Esophagus (tissue), 2 donors: ENCODE measurements around the gene APLP2. TPM values are rescaled to one million over a fixed set of nuclear protein-coding genes. Genes with fewer than 3 reads are reported as not detected.
"Not testable (repeated sequence)": the region's sequence is repeated elsewhere in the genome, so short reads cannot be mapped to it uniquely, and the experiment has no call there.

Source experiments
- H3K27ac ChIP-seq, 2 donors: one replicate each; pipeline ENCODE4 v1.5.1; 2013; ENCODE audit warnings: low read depth in 2 of 2, mild to moderate bottlenecking in 2 of 2, inconsistent platforms in 1 of 2, low read length in 1 of 2, moderate library complexity in 1 of 2
- H3K27me3 ChIP-seq, 2 donors: one replicate each; pipeline ENCODE4 v1.6.1; 2013; ENCODE audit warnings: low read length in 2 of 2, control low read depth in 1 of 2, mild to moderate bottlenecking in 1 of 2; ENCODE audit not compliant: insufficient read depth in 2 of 2, control insufficient read depth in 1 of 2
- H3K36me3 ChIP-seq, 2 donors: one replicate each; pipeline ENCODE4 v1.6.1; 2013; ENCODE audit warnings: low read length in 1 of 2; ENCODE audit not compliant: control insufficient read depth in 2 of 2, insufficient read depth in 2 of 2
- H3K4me1 ChIP-seq, 2 donors: one replicate each; pipeline ENCODE4 v1.6.1; 2013; ENCODE audit warnings: low read length in 1 of 2; ENCODE audit not compliant: control insufficient read depth in 2 of 2, insufficient read depth in 2 of 2
- H3K4me3 ChIP-seq, 2 donors: one replicate each; pipeline ENCODE4 v1.5.1; 2013; ENCODE audit warnings: low read length in 2 of 2, mild to moderate bottlenecking in 2 of 2, low read depth in 1 of 2, moderate library complexity in 1 of 2
- H3K9me3 ChIP-seq, 2 donors: one replicate each; pipeline ENCODE4 v1.6.1; 2013; ENCODE audit warnings: mild to moderate bottlenecking in 2 of 2, low read depth in 1 of 2, low read length in 1 of 2, moderate library complexity in 1 of 2; ENCODE audit not compliant: control insufficient read depth in 2 of 2, insufficient read depth in 1 of 2
- WGBS, 2 donors: extraction: QIAGEN DNeasy Blood & Tissue Kit; methylation state at CpG; one replicate each; pipeline ENCODE4 v1.1.7; 2013; 5-methylcytosine and 5-hydroxymethylcytosine counted together
- polyA plus RNA-seq, 2 donors: library from polyadenylated mRNA; stranded (reverse); fragments of 200-250 nt; gene quantifications; one replicate each; pipeline ENCODE4 v1.2.3, GENCODE V29; 2013
- donor health status: healthy with polysubstance abuse.
- donor health status: Bipolar disorder and iron deficiency.

APLP2 gene
- polyA plus RNA-seq, 2 donors = 48.9 to 80.5 TPM

- Histone ChIP-seq H3K27me3 (no peaks in the 10 kb centered on the region), H3K27ac (peak overlapping the region in 1 of 2 donors; percentile 50), H3K4me3 (no peak overlapping the region), H3K9me3 (no peaks in the 10 kb centered on the region), H3K4me1 (peaks cover 7 to 15% of the 10 kb centered on the region in 2 donors), H3K36me3 (peaks cover 0 to 32% of the 10 kb centered on the region in 2 donors)
- 90% methylated on average over 26 to 32 of the region's 32 CpGs for WGBS, 2 donors
Observed at GRCh38 chr11:130189492-130190210, 120.0 kb downstream of the APLP2 start.

GRCh38 chr11:130190371-130190881, 120.7 kb downstream of the APLP2 start:
- Histone ChIP-seq H3K4me3 (no peak overlapping the region), H3K27ac (peak overlapping the region in 1 of 2 donors; percentile 50), H3K27me3 (no peaks in the 10 kb centered on the region), H3K4me1 (peaks cover 7 to 15% of the 10 kb centered on the region in 2 donors), H3K36me3 (peaks cover 0 to 35% of the 10 kb centered on the region in 2 donors), H3K9me3 (no peaks in the 10 kb centered on the region)
- WGBS, 2 donors = 87 to 93% methylated on average over 29 of the region's 29 CpGs

- no peak overlapping the region for H3K4me3 ChIP-seq
- peaks cover 7 to 15% of the 10 kb centered on the region in 2 donors for H3K4me1 ChIP-seq
- peaks cover 0 to 43% of the 10 kb centered on the region in 2 donors for H3K36me3 ChIP-seq
- H3K27ac ChIP-seq = no peak overlapping the region
- no peaks in the 10 kb centered on the region for H3K27me3 ChIP-seq
- WGBS, 2 donors = 87 to 90% methylated on average over 14 of the region's 14 CpGs
- H3K9me3 ChIP-seq = no peaks in the 10 kb centered on the region
Observed at GRCh38 chr11:130191896-130192295, 122.2 kb downstream of the APLP2 start.

GRCh38 chr11:130192845-130193267, 123.2 kb downstream of the APLP2 start:
- Histone ChIP-seq H3K9me3 (no peaks in the 10 kb centered on the region), H3K4me3 (no peak overlapping the region), H3K27ac (no peak overlapping the region), H3K36me3 (peaks cover 2 to 49% of the 10 kb centered on the region in 2 donors), H3K27me3 (no peaks in the 10 kb centered on the region), H3K4me1 (peaks cover under 1 to 13% of the 10 kb centered on the region in 2 donors)
- 72 to 81% methylated on average over 4 of the region's 4 CpGs for WGBS, 2 donors

GRCh38 chr11:130193551-130193950, 123.9 kb downstream of the APLP2 start:
- H3K36me3 ChIP-seq = peaks cover 3 to 48% of the 10 kb centered on the region in 2 donors
- H3K27ac ChIP-seq, H3K9me3 ChIP-seq, H3K4me3 ChIP-seq, H3K4me1 ChIP-seq, H3K27me3 ChIP-seq: not testable (repeated sequence)
- 90 to 94% methylated on average over 14 of the region's 14 CpGs for WGBS, 2 donors

Other genes starting within 250 kb of the APLP2 start
- 1 to 10 TPM; 7.1 to 8.6 TPM for gene NFRKB, start 174.3 kb upstream of the APLP2 start, polyA plus RNA-seq
- 1 to 10 TPM; 2.6 to 3.8 TPM for gene PRDM10, start 67.1 kb upstream of the APLP2 start, polyA plus RNA-seq
- gene ST14, start 89.9 kb downstream of the APLP2 start, polyA plus RNA-seq = 10 to 100 TPM; 69.6 to 86.4 TPM
- 1 to 10 TPM; 6.7 to 7.2 TPM for gene ZBTB44, start 245.0 kb downstream of the APLP2 start, polyA plus RNA-seq